B cell (primary cell): ENCODE measurements around the gene EFR3B. TPM values are rescaled to one million over a fixed set of nuclear protein-coding genes. Genes with fewer than 3 reads are reported as not detected.

ENCODE experiments used
- ATAC-seq: fragments of 200-7000 bp; cut with Tn5 transposase; one replicate; pipeline ENCODE4 v1.10.0; 2021; ENCODE audit warnings: low read depth, mild to moderate bottlenecking, moderate number of reproducible peaks, moderate library complexity
- CTCF ChIA-PET: fragments of 350-600 bp; sonication (Branson Sonifier 250); formaldehyde crosslinking; loops from one replicate; lab custom pipeline; 2021; ENCODE audit warnings: antibody characterized with exemption, inconsistent platforms; lab: Charles Lee
- POLR2A ChIA-PET: fragments of 350-600 bp; sonication (Branson Sonifier 250); formaldehyde crosslinking; loops from one replicate; lab custom pipeline; 2021; ENCODE audit warnings: antibody characterized with exemption; lab: Charles Lee
- DNase-seq: peaks from one replicate; pipeline ENCODE4 v3.0.0; 2013
- H2AFZ ChIP-seq: 2 replicates; pipeline ENCODE4 v1.6.1; 2012; ENCODE audit warnings: mild to moderate bottlenecking, low read depth, low read length; ENCODE audit not compliant: insufficient read depth, poor library complexity, severe bottlenecking
- H3K27ac ChIP-seq, 2 donors: 1 replicate in 1 of 2; 2 replicates in 1 of 2; pipeline ENCODE4 v1.5.1; 2012 to 2013; ENCODE audit warnings: low read length in 2 of 2, mild to moderate bottlenecking in 2 of 2, moderate library complexity in 1 of 2
- H3K27me3 ChIP-seq, 4 experiments: fragments of 200-600 bp in 1 of 4; sonication (generic) in 1 of 4; replicated peaks in 1 of 4; 1 replicate in 2 of 4; 2 replicates in 2 of 4; pipeline versions ENCODE4 v1.6.1 to v1.7.0; 2013 to 2016; ENCODE audit warnings: low read length in 3 of 4, mild to moderate bottlenecking in 2 of 4, mixed read lengths in 1 of 4, moderate library complexity in 1 of 4; ENCODE audit not compliant: insufficient read depth in 4 of 4, control insufficient read depth in 3 of 4; ENCODE audit errors: control extremely low read depth in 1 of 4
- H3K36me3 ChIP-seq, 2 experiments: replicated peaks in 1 of 2; 1 replicate in 1 of 2; 2 replicates in 1 of 2; pipeline versions ENCODE4 v1.6.1 to v1.7.1; 2013; ENCODE audit warnings: low read length in 1 of 2; ENCODE audit not compliant: insufficient read depth in 2 of 2, control insufficient read depth in 1 of 2; ENCODE audit errors: control extremely low read depth in 1 of 2, extremely low read depth in 1 of 2
- H3K4me1 ChIP-seq, 2 donors: fragments of 200-600 bp in 1 of 2; sonication (generic) in 1 of 2; 1 replicate in 1 of 2; 2 replicates in 1 of 2; pipeline versions ENCODE4 v1.5.1 to v1.6.1; 2013 to 2017; ENCODE audit warnings: low read length in 2 of 2; ENCODE audit not compliant: control insufficient read depth in 2 of 2, insufficient read depth in 2 of 2
- H3K4me2 ChIP-seq: replicated peaks from 2 replicates; pipeline ENCODE3; 2012; ENCODE audit warnings: mild to moderate bottlenecking, low read depth, low read length; ENCODE audit not compliant: poor library complexity, severe bottlenecking
- H3K4me3 ChIP-seq, 5 experiments: fragments of 200-600 bp in 1 of 5; sonication (generic) in 1 of 5; 1 replicate in 3 of 5; 2 replicates in 2 of 5; pipeline versions ENCODE4 v1.5.1 to v1.7.0; 2011 to 2016; ENCODE audit warnings: low read length in 4 of 5, mild to moderate bottlenecking in 4 of 5, low read depth in 2 of 5, control low read depth in 1 of 5, moderate library complexity in 1 of 5; ENCODE audit not compliant: insufficient read depth in 1 of 5; ENCODE audit errors: control extremely low read depth in 1 of 5, extremely low read depth in 1 of 5
- H3K79me2 ChIP-seq: fragments of 200-600 bp; sonication (generic); one replicate; pipeline ENCODE4 v1.6.0; 2016; ENCODE audit warnings: low read length; ENCODE audit not compliant: control insufficient read depth, insufficient read depth
- H3K9ac ChIP-seq: fragments of 200-600 bp; sonication (generic); 2 replicates; pipeline ENCODE4 v1.6.1; 2017; ENCODE audit warnings: mild to moderate bottlenecking, low read length, moderate library complexity
- H3K9me3 ChIP-seq, 3 donors: one replicate each; pipeline versions ENCODE4 v1.6.1 to v1.7.1; 2013; ENCODE audit warnings: low read length in 2 of 3; ENCODE audit not compliant: control insufficient read depth in 2 of 3, insufficient read depth in 1 of 3; ENCODE audit errors: control extremely low read depth in 1 of 3
- H4K20me1 ChIP-seq: 2 replicates; pipeline ENCODE4 v1.6.0; 2012; ENCODE audit warnings: mild to moderate bottlenecking, low read length; ENCODE audit not compliant: insufficient read depth, control insufficient read depth, poor library complexity, severe bottlenecking
- H3K27ac Mint-ChIP-seq: one replicate; pipeline ENCODE4 v1.8.0; 2021; ENCODE audit warnings: mixed read lengths
- H3K27me3 Mint-ChIP-seq: one replicate; pipeline ENCODE4 v1.8.0; 2021; ENCODE audit warnings: mixed read lengths
- H3K4me1 Mint-ChIP-seq: one replicate; pipeline ENCODE4 v1.8.0; 2021; ENCODE audit warnings: mixed read lengths
- H3K4me3 Mint-ChIP-seq: one replicate; pipeline ENCODE4 v1.8.0; 2021; ENCODE audit warnings: mixed read lengths
- H3K9me3 Mint-ChIP-seq: one replicate; pipeline ENCODE4 v1.8.0; 2022; ENCODE audit warnings: mixed read lengths; ENCODE audit not compliant: insufficient read depth
- CTCF ChIP-seq: fragments of 200-600 bp; IDR thresholded peaks from one replicate; pipeline ENCODE4 v1.8.0; 2022; ENCODE audit warnings: antibody characterized with exemption, mild to moderate bottlenecking
- EZH2 ChIP-seq: IDR thresholded peaks from 2 replicates; pipeline ENCODE4 v1.6.1; 2012; ENCODE audit warnings: borderline replicate concordance, low read depth, mild to moderate bottlenecking, moderate library complexity, low read length; ENCODE audit not compliant: insufficient read depth, poor library complexity, severe bottlenecking
- WGBS: methylation state at CpG from one replicate; pipeline ENCODE4 v1.1.5; 2013; ENCODE audit warnings: missing lambda C conversion rate; ENCODE audit not compliant: insufficient coverage; 5-methylcytosine and 5-hydroxymethylcytosine counted together
- intact Hi-C: fragments of 100-400 bp; cut with micrococcal nuclease; formaldehyde crosslinking; loops from one replicate; pipeline ENCODE4 v1.10.0; 2022
- polyA plus RNA-seq: library from polyadenylated mRNA; depleted of rRNA; stranded (reverse); fragments of >200 nt; gene quantifications from 2 replicates; pipeline ENCODE4 v1.2.3, GENCODE V29; 2012
- total RNA-seq, 2 donors: library from RNA; stranded (reverse); fragments of 120-200 nt in 1 of 2; gene quantifications; 1 replicate in 1 of 2; 2 replicates in 1 of 2; pipeline versions ENCODE4 v1.2.3 to v1.2.4, GENCODE V29; 2013 to 2022

Gene EFR3B
- total and polyA plus RNA-seq, 2 donors (not counting 1 experiment from before 2014, with no cell fraction given) = 0.15 TPM; not detected in 1

GRCh38 chr2:25204190-25204838 lies 162.4 kb downstream of the EFR3B start:
- peaks cover 45% of the 10 kb centered on the region for H3K4me1 Mint-ChIP-seq
- H3K9me3 Mint-ChIP-seq = no peaks in the 10 kb centered on the region
- Histone ChIP-seq H3K36me3 (no peaks in the 10 kb centered on the region), H3K27me3 (no peaks in the 10 kb centered on the region), H3K9ac (peak overlapping the region; percentile 60), H3K79me2 (no peaks in the 10 kb centered on the region), H2AFZ (peak overlapping the region; percentile 66), H3K27ac (peak overlapping the region in 1 of 2 donors; percentile 16), H3K4me3 (peak overlapping the region in 4 of 5 experiments; percentile 28 to 55 (median 43)), H3K4me2 (peak overlapping the region; percentile 77), H3K9me3 (no peaks in the 10 kb centered on the region), H3K4me1 (peaks cover 44 to 53% of the 10 kb centered on the region in 2 donors), H4K20me1 (no peaks in the 10 kb centered on the region)
- H3K27me3 Mint-ChIP-seq = no peaks in the 10 kb centered on the region
- intact Hi-C loops = loop anchor here (1.0 kb wide), 1 partner anchor 12 kb away; no protein-coding TSS in a partner anchor
- TF ChIP-seq CTCF (peak; percentile 11), EZH2 (no peak)
- H3K27ac Mint-ChIP-seq = no peak overlapping the region
- POLR2A ChIA-PET = no interaction called here
- ATAC-seq (peak; percentile 89), DNase-seq (peak; percentile 76)
- WGBS = 34% methylated on average over 57 of the region's 59 CpGs
- CTCF ChIA-PET = interaction anchor here (1.1 to 6.9 kb wide), 4 partner anchors 8 to 38 kb away, joined by 3 to 43 read pairs (median 16); no protein-coding TSS in a partner anchor
- peak overlapping the region; percentile 34 for H3K4me3 Mint-ChIP-seq

GRCh38 chr2:25207078-25207545 lies 165.2 kb downstream of the EFR3B start:
- no peak for TF ChIP-seq EZH2
- no peak for TF ChIP-seq CTCF
- no peaks in the 10 kb centered on the region for H3K27me3 ChIP-seq
- no peak overlapping the region for H3K4me3 ChIP-seq
- no peak for ATAC-seq
- peak overlapping the region; percentile 73 for H3K27ac Mint-ChIP-seq
- no peaks in the 10 kb centered on the region for H3K27me3 Mint-ChIP-seq
- peaks cover 56 to 76% of the 10 kb centered on the region in 2 donors for H3K4me1 ChIP-seq
- no peaks in the 10 kb centered on the region for H3K9me3 ChIP-seq
- intact Hi-C loops = no loop called here
- no peaks in the 10 kb centered on the region for H3K36me3 ChIP-seq
- H3K9ac ChIP-seq = no peak overlapping the region
- peak; percentile 81 for DNase-seq
- no peak overlapping the region for H2AFZ ChIP-seq
- H3K4me2 ChIP-seq = peak overlapping the region; percentile 35
- 7% methylated on average over 5 of the region's 5 CpGs for WGBS
- H3K4me1 Mint-ChIP-seq = peaks cover 69% of the 10 kb centered on the region
- ChIA-PET CTCF (interaction anchor here (0.6 to 6.9 kb wide), 5 partner anchors 11 to 798 kb away, joined by 3 to 43 read pairs (median 11); no protein-coding TSS in a partner anchor), POLR2A (interaction anchor here (1.3 kb wide), 1 partner anchor 155 kb away, joined by 6 read pairs; no protein-coding TSS in a partner anchor)
- no peaks in the 10 kb centered on the region for H3K9me3 Mint-ChIP-seq
- no peaks in the 10 kb centered on the region for H3K79me2 ChIP-seq
- peak overlapping the region; percentile 32 for H3K4me3 Mint-ChIP-seq
- no peaks in the 10 kb centered on the region for H4K20me1 ChIP-seq
- no peak overlapping the region for H3K27ac ChIP-seq
